Right lobe of liver (tissue), 6 donors: Measurements from ENCODE around the gene ATE1. TPM values are rescaled to one million over a fixed set of nuclear protein-coding genes. Genes with fewer than 3 reads are reported as not detected.

Experiments
- ATAC-seq, 4 donors: fragments of 200-7000 bp; cut with Tn5 transposase; one replicate each; pipeline ENCODE4 v1.9.1; 2020; ENCODE audit warnings: mild to moderate bottlenecking in 4 of 4, moderate library complexity in 4 of 4
- DNase-seq, 3 donors: peaks; one replicate each; pipeline ENCODE4 v3.0.0-alpha.2; 2020
- H3K27ac ChIP-seq, 3 donors: fragments of 200-600 bp; one replicate each; pipeline ENCODE4 v1.8.0; 2022
- H3K27me3 ChIP-seq, 2 donors: fragments of 200-600 bp; one replicate each; pipeline ENCODE4 v1.8.0; 2022
- H3K36me3 ChIP-seq, 4 donors: fragments of 200-600 bp; sonication (generic) in 1 of 4; one replicate each; pipeline versions ENCODE4 v1.5.1 to v1.8.0; 2017 to 2022; ENCODE audit warnings: control low read depth in 1 of 4
- H3K4me1 ChIP-seq, 4 donors: fragments of 200-600 bp; sonication (generic) in 1 of 4; one replicate each; pipeline versions ENCODE4 v1.5.1 to v1.8.0; 2017 to 2022; ENCODE audit warnings: control low read depth in 1 of 4
- H3K4me3 ChIP-seq, 3 donors: fragments of 200-600 bp; one replicate each; pipeline ENCODE4 v1.8.0; 2022
- H3K9me3 ChIP-seq, 4 donors: fragments of 200-600 bp; sonication (generic) in 1 of 4; one replicate each; pipeline versions ENCODE4 v1.5.1 to v1.8.0; 2017 to 2022; ENCODE audit warnings: control low read depth in 1 of 4
- CTCF ChIP-seq, 4 donors: fragments of 200-600 bp in 3 of 4; fragments of 450-650 bp in 1 of 4; IDR thresholded peaks; one replicate each; pipeline versions ENCODE4 v1.5.1 to v1.8.0; 2016 to 2022; ENCODE audit warnings: antibody characterized with exemption in 4 of 4, mild to moderate bottlenecking in 2 of 4
- POLR2A ChIP-seq: fragments of 450-650 bp; IDR thresholded peaks from one replicate; pipeline ENCODE4 v1.6.1; 2017; ENCODE audit warnings: antibody characterized with exemption, mild to moderate bottlenecking
- WGBS: methylation state at CpG from one replicate; pipeline ENCODE4 v1.1.6; 2018; ENCODE audit warnings: low coverage, low lambda C conversion rate; ENCODE audit not compliant: insufficient coverage; ENCODE audit errors: missing lambda C conversion rate; 5-methylcytosine and 5-hydroxymethylcytosine counted together
- intact Hi-C, 2 donors: fragments of 100-400 bp; cut with DNase I; formaldehyde crosslinking; loops; one replicate each; pipeline versions ENCODE4 v1.11.2 to v1.14.1; 2022
- total RNA-seq, 6 experiments: library from RNA; depleted of rRNA in 2 of 6; stranded (reverse); fragments of >200 nt in 2 of 6; fragmentation: NEBNext Ultra II Directional in 3 of 6; extraction: Animal tissue kit (Norgen Biotek cat#: 25700) in 3 of 6; gene quantifications; one replicate each; pipeline versions ENCODE4 v1.1.0 to v1.2.4, GENCODE V29; 2016 to 2023
- donor health status: DM: no; HTN: yes; CAD: no.
- donor health status: DM: no; HTN: no; CAD: no.
- donor health status: DM: no; HTN: no; CAD: no.
- donor health status: DM: no; HTN: yes; CAD: no.
- donor health status: DM: no; HTN: yes; CAD: no.

The ATE1 gene
- total RNA-seq, 6 experiments from 2014 or later = 17.7 to 21.6 (median 19.9) TPM

- intact Hi-C loops = no loop called here
- Histone ChIP-seq H3K27ac (no peak overlapping the region), H3K9me3 (no peaks in the 10 kb centered on the region), H3K27me3 (no peaks in the 10 kb centered on the region), H3K4me1 (no peaks in the 10 kb centered on the region), H3K4me3 (no peak overlapping the region), H3K36me3 (no peaks in the 10 kb centered on the region)
- WGBS = 82% methylated on average over 1 of the region's 1 CpG
- DNase-seq = no peak
- no peak for ATAC-seq
- no peak for TF ChIP-seq POLR2A
- TF ChIP-seq CTCF (IDR thresholded peaks at IDR 0.05) = no peak
These were observed 114.5 kb downstream of the ATE1 start for GRCh38 chr10:121813211-121813815.

- Histone ChIP-seq H3K27ac (no peak overlapping the region), H3K4me1 (no peaks in the 10 kb centered on the region), H3K4me3 (no peak overlapping the region), H3K36me3 (no peaks in the 10 kb centered on the region), H3K9me3 (no peaks in the 10 kb centered on the region), H3K27me3 (no peaks in the 10 kb centered on the region)
- no peak for TF ChIP-seq POLR2A
- no peak for TF ChIP-seq CTCF (IDR thresholded peaks at IDR 0.05)
- intact Hi-C loops = no loop called here
- no peak for ATAC-seq
- DNase-seq = no peak
- WGBS = 71% methylated on average over 4 of the region's 4 CpGs
These were observed 115.8 kb downstream of the ATE1 start for GRCh38 chr10:121812031-121812430.

- Histone ChIP-seq H3K4me1 (no peaks in the 10 kb centered on the region), H3K4me3 (no peak overlapping the region), H3K27ac (no peak overlapping the region), H3K27me3 (no peaks in the 10 kb centered on the region), H3K36me3 (no peaks in the 10 kb centered on the region), H3K9me3 (no peaks in the 10 kb centered on the region)
- 89% methylated on average over 2 of the region's 2 CpGs for WGBS
- intact Hi-C loops = no loop called here
- TF ChIP-seq CTCF (IDR thresholded peaks at IDR 0.05) (no peak), POLR2A (no peak)
- ATAC-seq (no peak), DNase-seq (no peak)
These were observed 116.4 kb downstream of the ATE1 start for GRCh38 chr10:121811386-121811785.

GRCh38 chr10:121808835-121809234, 119.0 kb downstream of the ATE1 start:
- intact Hi-C loops = no loop called here
- TF ChIP-seq CTCF (IDR thresholded peaks at IDR 0.05) (no peak), POLR2A (no peak)
- Histone ChIP-seq H3K4me3 (no peak overlapping the region), H3K9me3 (no peaks in the 10 kb centered on the region), H3K27me3 (no peaks in the 10 kb centered on the region), H3K36me3 (no peaks in the 10 kb centered on the region), H3K27ac (no peak overlapping the region), H3K4me1 (no peaks in the 10 kb centered on the region)
- ATAC-seq (no peak), DNase-seq (no peak)
- 78% methylated on average over 2 of the region's 2 CpGs for WGBS

GRCh38 chr10:121804460-121804859, 123.4 kb downstream of the ATE1 start:
- no peaks in the 10 kb centered on the region for H3K9me3 ChIP-seq
- DNase-seq (no peak), ATAC-seq (no peak)
- H3K4me3 ChIP-seq = no peak overlapping the region
- 92% methylated on average over 4 of the region's 4 CpGs for WGBS
- H3K27ac ChIP-seq = no peak overlapping the region
- intact Hi-C loops = no loop called here
- TF ChIP-seq CTCF (IDR thresholded peaks at IDR 0.05) (no peak), POLR2A (no peak)
- no peaks in the 10 kb centered on the region for H3K4me1 ChIP-seq
- no peaks in the 10 kb centered on the region for H3K27me3 ChIP-seq
- H3K36me3 ChIP-seq = no peaks in the 10 kb centered on the region
